ENCODE data around the gene DDX59.
A peak's percentile ranks its signal among the peaks of the same experiment; 100 is the strongest.

Gene DDX59

DNA sequence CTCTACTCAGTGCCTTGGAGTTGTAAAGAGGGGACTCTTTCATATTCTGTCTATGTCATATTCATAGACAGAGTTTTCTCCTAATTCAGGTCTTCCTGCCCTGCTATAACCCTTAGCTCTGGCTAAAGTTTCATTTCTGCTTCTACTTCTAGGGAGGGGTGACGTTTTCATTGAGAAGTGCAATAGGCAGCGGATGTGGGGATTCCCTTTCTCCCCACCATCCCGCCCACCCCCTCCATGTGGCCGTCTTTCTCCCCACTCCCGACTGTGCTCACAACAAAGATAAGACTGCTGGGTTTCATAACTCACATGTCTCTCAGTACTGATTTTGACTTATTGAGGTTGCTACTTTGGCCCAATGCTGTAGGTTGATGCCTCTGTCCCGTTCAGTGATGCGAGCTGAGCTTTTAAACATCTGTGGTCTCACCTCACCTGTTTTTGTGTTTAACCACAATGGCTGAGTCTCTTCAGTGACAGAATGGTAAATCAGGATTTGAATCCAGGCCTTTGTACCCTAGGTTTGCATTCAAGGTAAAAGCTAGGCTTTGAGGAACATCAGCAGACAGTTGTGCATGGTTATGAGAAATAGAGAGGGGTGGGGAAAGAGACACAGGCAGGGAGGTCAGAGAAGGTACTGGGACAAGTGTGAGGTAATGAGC, 41.4 kb downstream of the DDX59 start:
- DNase-seq = peak; percentile 95

- DNase-seq = peak; percentile 91
These were observed 42.0 kb downstream of the DDX59 start for GRCh38 chr1:200627575-200628222.

DNA sequence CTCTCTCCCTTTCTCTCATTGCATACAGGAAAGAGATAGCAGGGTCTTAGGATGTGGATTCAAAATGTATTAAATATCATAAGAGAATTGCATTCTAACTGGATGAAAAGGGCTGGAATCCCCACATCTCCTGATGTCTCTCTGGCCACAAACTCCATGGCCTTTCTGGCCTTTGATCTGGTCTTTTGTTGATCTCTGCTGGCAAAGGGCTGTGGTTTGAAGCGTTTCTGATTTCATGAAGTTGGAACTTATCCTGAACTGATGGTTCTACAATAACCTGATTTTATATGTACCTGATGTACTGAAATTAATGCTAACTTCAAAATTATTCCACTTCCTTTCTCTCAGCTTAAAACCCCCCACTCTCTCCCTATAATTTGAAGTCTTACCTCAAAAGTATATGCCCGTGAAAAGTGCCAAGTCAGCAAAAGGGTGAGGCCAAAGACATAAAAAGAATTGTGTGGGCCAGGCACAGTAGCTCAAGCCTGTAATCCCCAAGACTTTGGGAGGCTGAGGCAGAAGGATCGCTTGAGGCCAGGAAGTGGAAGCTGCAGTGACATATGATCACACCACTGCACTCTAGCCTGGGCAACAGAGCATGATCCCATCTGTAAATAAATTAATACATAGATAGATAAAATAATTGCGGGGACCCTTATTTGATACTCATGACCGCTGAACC, 42.7 kb downstream of the DDX59 start:
- DNase-seq = peak; percentile 40

- DNase-seq = peak; percentile 58
These were observed 44.3 kb downstream of the DDX59 start for GRCh38 chr1:200625381-200625824.

DNA sequence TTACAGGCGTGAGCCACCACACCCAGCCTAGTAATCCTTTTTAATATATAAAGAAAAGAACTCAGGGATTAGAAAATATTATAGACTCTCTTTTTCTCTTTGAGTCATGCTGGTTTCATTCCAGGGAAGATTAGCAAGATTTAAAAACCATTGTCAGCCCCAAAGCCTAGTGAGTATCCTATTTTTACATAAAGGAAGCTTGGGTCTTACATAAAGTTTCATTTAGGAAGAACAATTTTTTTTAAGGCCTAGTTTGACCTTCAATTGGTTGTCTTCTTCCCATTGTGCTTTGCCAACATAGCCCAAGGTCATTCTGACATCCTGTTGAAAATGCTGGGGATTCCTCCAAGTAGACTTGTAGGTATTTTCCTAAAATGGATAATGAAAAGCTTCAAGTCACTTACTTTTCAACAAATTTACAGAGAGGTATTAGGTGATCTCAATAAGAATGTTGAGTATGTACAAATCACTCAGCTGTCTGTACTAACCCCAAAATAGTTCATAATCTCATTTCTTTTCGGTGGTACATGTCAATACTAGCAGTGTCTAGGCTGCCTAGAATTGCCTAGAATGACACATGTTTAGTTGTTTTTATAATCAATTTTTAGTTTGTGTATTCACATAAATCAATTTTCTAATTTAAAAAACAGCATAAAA, 44.9 kb downstream of the DDX59 start:
- DNase-seq = peak; percentile 73

GRCh38 chr1:200620273-200621131, 49.2 kb downstream of the DDX59 start, which contains the start of gene KIF14:
Gene KIF14, minus strand, starts transcription at chr1:200620751. Its CDS starts 2,028 bp downstream, at chr1:200618723.
- DNase-seq = peak; percentile 93

GRCh38 chr1:200619894-200620272, 49.8 kb downstream of the DDX59 start:
- DNase-seq = no peak

- no peak for DNase-seq
These were observed 58.9 kb downstream of the DDX59 start for GRCh38 chr1:200610846-200611245.

DNA sequence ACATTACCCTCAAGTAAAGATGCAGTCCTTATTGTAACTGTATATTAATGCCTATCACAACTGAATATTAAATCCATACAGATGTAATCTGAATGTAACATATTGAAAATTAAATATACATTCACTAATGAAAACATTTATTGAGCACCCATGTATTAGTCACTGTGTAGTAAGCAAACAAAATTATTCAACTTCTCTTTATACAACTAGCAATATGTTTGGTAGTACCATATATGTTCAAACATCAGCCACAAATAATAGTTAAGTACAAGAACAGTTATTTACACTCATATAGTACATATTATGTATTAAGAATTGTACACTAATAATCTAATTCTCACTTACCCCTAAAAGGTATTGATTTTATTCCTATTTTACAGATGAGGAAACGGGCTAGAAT, 67.1 kb downstream of the DDX59 start:
- no peak for DNase-seq
